LoVo (cell line): ENCODE data around the gene PITPNM2.
A peak's percentile ranks its signal among the peaks of the same experiment; 100 is the strongest.

Source experiments
- DNase-seq: peaks from one replicate; pipeline ENCODE4 v3.0.0-alpha.2; 2016; ENCODE audit warnings: low spot score

The PITPNM2 gene

GRCh38 chr12:123150744-123151456 lies at the start of gene PITPNM2:
Gene PITPNM2 (minus strand): TSS chr12:123151090. CDS start chr12:123034590, 116,500 bp downstream.
- DNase-seq: peak; percentile 87

GRCh38 chr12:123200414-123200813 lies 49.5 kb upstream of the PITPNM2 start:
- no peak for DNase-seq

- DNase-seq: no peak
Observed at GRCh38 chr12:123199936-123200335, 49.0 kb upstream of the PITPNM2 start.

GRCh38 chr12:123187637-123188036 lies 36.7 kb upstream of the PITPNM2 start:
- DNase-seq: no peak

- DNase-seq: no peak
Observed at GRCh38 chr12:123180171-123180570, 29.3 kb upstream of the PITPNM2 start.

- no peak for DNase-seq
Observed at GRCh38 chr12:123171967-123172366, 21.1 kb upstream of the PITPNM2 start.

GRCh38 chr12:123167329-123167728 lies 16.4 kb upstream of the PITPNM2 start:
- DNase-seq: no peak

GRCh38 chr12:123165537-123165936 lies 14.6 kb upstream of the PITPNM2 start:
- DNase-seq: no peak

- DNase-seq: no peak
Observed at GRCh38 chr12:123164710-123165261, 13.9 kb upstream of the PITPNM2 start.

- DNase-seq: no peak
Observed at GRCh38 chr12:123164222-123164621, 13.3 kb upstream of the PITPNM2 start.

GRCh38 chr12:123163227-123163626 lies 12.3 kb upstream of the PITPNM2 start:
- no peak for DNase-seq

- DNase-seq: no peak
Observed at GRCh38 chr12:123160801-123161487, 10.1 kb upstream of the PITPNM2 start.

- DNase-seq: no peak
Observed at GRCh38 chr12:123153906-123154305, 3.0 kb upstream of the PITPNM2 start.

- DNase-seq: no peak
Observed at GRCh38 chr12:123152833-123153232, 1.9 kb upstream of the PITPNM2 start.

- DNase-seq: no peak
Observed at GRCh38 chr12:123151457-123152454, 866 bp upstream of the PITPNM2 start.

- peak; percentile 29 for DNase-seq
Observed at GRCh38 chr12:123150275-123150743, 581 bp downstream of the PITPNM2 start.

GRCh38 chr12:123149501-123150274 lies 1.2 kb downstream of the PITPNM2 start:
- DNase-seq: no peak

- no peak for DNase-seq
Observed at GRCh38 chr12:123149088-123149487, 1.8 kb downstream of the PITPNM2 start.

- DNase-seq: no peak
Observed at GRCh38 chr12:123148655-123149054, 2.2 kb downstream of the PITPNM2 start.

GRCh38 chr12:123148223-123148622 lies 2.7 kb downstream of the PITPNM2 start:
- no peak for DNase-seq

GRCh38 chr12:123145211-123145610 lies 5.7 kb downstream of the PITPNM2 start:
- DNase-seq: no peak
